Stromal cell of bone marrow (primary cell): ENCODE data around the gene TDRD12.
"Not testable (repeated sequence)": the region's sequence is repeated elsewhere in the genome, so short reads cannot be mapped to it uniquely, and the experiment has no call there.

ENCODE experiments used
- DNase-seq: peaks from one replicate; pipeline ENCODE4 v3.0.0-alpha.2; 2012; ENCODE audit warnings: low read depth

Gene TDRD12

DNA sequence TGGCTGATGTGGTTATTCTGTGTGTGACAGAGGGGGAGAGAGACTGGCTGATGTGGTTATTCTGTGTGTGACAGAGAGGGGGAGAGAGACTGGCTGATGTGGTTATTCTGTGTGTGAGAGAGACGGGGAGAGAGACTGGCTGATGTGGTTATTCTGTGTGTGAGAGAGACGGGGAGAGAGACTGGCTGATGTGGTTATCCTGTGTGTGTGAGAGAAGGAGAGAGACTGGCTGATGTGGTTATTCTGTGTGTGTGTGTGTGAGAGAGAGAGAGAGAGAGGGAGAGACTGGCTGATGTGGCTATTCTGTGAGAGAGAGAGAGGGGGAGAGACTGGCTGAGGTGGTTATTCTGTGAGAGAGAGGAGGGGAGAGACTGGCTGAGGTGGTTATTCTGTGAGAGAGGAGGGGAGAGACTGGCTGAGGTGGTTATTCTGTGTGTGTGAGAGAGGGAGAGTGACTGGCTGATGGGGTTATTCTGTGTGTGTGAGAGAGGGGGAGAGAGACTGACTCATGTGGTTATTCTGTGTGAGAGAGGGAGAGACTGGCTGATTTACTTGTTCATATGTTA, 27.1 kb downstream of the TDRD12 start:
- DNase-seq, result peak; percentile 8

DNA sequence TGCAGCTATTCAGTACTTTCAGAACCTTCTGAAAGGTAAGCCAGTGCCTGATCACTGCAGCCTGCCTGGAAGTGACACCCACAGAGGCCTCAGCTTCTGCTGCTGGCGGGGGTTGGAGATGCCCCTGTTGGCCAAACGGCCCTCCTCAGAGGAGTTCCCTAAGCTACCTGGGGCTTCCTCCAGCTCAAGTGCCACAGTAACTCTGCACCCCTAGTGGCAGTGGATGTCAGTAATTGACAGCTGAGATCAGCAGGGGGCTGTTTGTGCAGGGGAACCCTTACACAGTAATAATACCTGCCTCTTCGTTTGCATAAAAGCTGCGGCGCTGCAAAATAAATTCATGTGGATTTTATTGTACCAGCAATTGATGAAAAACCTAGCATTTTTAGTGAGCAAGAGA, 28.9 kb downstream of the TDRD12 start:
- no peak for DNase-seq

DNA sequence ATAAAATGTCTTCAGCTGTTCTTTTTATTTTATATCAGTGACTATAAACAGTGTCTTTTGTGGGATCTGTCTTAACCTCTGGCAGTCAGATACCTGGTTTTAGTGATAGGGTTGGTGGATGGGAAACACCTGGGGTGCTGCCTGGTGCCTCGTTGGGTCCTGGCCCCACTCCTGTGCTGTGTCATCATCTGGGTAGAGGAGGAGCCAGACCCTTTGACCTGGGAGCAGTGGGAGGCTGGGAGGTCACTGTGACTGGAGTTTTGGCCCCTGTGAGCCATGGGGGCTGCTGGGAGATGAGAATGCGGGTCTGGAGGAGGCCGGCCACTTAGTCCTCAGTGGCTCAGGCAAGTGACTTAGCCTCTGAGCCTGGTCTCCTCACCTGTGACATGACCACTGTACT, 29.4 kb downstream of the TDRD12 start:
- DNase-seq, result no peak

DNA sequence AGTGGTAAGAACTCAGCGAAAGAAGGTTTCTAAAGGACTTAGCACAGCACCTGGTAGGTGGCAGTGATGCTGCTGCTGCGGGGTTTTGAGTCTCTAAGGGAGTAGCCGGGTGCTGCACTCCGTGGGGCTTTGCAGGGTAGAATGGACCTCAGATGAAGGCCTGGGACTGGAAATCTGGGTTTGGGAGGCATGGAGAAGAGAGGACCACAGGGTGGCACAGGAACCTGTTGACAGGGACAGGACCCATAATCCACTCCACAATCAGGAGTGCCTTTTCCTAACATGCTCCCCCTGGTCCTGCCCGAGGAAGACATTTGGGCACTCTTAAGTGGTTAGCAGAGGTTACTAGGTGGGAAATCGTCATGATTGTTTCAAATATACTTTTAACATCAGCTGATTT, 29.8 kb downstream of the TDRD12 start:
- no peak for DNase-seq

DNA sequence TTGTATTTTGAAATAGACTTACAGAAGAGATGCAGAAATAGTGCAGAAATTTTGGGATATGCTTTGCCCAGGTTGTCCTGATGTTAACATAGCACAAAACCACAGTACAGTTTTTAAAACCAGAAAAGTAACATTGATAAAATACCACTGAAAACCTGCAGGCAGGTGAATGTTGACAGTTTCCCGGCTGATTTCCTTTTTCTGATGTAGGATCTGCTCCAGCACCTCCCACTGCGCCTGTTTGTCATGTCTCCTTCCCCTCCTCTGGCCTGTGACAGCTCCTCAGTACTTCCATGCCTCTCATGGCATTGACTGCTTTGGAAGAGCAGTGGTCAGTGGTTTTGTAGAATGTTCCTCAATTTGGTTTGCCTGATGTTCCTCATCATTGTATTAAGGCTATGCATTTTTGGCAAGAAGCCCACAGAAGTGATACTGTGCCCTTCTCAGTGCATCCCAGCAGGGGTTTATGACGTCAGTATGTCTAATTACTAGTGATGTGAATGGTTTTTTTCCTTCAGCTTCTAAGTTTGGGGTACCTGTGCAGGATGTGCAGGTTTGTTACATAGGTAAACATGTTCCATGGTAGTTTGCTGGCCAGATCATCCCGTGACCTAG, 31.0 kb downstream of the TDRD12 start:
- no peak for DNase-seq

DNA sequence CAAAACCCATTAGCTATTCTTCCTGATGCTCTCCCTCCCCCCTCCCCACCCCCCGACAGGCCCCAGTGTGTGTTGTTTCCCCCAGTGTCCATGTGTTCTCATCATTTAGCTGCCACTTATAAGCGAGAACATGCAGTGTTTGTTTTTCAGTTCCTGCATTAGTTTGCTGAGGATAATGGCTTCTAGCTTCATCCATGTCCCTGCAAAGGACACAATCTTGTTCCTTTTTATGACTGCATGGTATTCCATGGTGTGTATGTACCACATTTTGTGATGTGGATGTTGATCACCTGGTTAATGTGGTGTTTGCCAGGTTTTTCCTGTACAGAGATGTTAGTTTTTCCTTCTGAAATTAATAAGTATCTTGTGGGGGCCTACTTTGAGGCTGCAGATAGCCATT, 31.5 kb downstream of the TDRD12 start:
- no peak for DNase-seq

DNA sequence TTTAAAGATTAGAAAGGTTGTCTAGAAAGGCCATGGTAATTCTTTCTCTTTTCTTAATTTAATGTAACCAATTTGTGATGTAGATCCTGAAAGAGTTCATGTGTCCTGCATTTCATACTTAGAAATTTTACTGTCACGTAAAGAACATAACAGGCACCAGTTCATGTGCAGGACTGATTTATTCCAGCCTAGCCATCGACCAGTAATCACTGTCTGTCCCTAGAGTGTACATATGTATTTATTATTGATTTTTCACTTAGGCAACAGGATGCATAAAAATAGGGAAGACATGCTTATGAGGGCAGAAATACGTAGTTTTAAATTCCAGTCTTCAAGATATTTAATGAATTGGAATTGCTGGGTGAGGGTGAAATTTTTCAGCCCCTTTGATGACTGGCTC, 37.6 kb downstream of the TDRD12 start:
- DNase-seq, result no peak

DNA sequence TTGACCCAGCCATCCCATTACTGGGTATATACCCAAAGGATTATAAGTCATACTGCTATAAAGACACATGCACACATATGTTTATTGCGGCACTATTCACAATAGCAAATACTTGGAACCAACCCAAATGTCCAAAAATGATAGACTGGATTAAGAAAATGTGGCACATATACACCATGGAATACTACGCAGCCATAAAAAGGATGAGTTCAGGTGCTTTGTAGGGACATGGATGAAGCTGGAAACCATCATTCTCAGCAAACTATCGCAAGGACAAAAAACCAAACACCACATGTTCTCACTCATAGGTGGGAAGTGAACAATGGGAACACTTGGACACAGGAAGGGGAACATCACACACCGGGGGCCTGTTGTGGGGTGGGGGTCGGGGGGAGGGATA, 45.8 kb downstream of the TDRD12 start:
- DNase-seq, result not testable (repeated sequence)

DNA sequence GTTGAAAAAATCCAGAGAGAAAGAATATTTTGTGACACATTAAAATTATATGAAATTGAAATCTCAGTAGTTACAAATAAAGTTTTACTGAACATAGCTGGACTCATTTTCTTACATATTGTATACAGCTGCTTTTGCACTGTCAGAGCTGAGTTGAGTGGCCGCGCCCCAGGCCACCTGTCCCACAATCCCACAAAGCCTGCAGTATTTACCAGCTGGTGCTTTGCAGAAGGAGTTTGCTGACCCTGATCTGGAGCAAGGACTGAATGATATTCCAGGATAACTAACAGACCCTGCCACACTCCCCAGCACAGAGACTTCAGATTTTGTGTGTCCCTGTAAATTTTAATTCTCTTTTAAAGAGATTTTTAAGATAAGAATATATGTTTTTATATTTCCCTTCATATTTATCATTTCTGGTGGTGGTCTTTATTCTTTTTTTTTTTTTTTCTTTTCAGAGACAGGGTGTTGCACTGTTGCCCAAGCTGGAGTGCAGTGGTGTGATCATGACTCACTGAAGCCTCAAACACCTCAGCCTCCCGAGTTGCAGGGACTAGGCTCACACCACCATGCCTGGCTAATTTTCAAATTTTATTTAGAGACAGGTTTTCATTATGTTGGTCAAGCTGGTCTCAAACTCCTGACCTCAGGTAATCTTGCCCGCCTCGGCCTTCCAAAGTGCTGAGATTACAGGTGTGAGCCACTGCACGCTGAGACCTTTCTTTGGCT, 48.5 kb downstream of the TDRD12 start:
- DNase-seq, result no peak

DNA sequence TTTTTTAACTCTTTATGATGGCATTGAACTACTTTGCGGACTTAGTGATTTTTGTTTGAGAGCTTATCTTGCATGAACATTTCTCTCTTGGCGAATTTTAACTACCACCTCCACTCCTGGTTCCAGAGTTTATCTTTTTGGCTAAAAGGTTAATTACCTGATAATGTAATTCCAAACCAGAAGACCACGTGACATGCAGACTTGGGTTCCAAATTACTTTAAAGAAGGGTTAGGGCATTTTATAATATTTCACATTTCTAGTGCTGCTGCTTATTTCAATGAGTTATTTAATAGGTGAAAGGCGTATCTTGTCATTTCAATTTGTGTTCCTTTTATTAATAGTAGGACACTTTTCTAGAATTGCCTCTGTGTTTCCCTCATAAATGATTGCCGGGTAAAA, 52.0 kb downstream of the TDRD12 start:
- no peak for DNase-seq

DNA sequence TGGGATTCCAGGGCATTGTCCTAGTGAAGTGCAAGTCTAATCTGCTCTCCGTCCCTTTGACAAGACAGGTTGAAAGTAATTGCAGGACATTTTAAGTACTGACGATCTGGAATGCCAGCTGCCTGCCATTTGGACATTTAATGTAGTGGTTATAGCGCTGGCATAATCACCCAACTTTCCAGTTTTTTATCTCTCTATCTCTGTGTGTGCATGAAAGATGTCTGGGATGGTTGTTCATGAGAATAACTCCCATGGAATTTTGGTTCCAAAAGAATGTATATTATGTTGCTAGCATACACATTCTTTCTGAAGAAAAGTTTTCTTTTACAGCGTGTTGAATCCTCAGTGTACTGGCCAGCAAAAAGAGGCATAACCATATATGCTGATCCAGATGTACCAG, 53.6 kb downstream of the TDRD12 start:
- no peak for DNase-seq

DNA sequence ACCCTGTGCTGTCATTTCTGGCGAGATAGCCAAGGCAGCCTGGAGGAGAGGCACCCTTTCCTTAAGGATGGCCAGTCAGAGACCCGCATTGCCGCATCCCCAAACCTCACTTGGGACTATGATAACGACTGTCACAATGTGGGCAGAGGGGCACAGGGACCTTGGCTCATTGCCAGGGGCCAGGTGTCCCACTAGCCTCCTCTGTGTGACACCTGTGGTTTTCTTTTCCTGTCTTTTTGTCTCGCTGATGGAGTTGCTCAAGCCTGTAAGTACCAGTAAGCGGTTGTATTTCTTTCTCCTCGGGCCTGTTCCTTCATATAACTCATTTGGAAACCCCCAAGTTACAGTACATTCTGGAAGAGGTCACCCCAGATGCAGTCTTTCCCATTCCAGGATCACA, 59.5 kb downstream of the TDRD12 start:
- DNase-seq, result no peak

DNA sequence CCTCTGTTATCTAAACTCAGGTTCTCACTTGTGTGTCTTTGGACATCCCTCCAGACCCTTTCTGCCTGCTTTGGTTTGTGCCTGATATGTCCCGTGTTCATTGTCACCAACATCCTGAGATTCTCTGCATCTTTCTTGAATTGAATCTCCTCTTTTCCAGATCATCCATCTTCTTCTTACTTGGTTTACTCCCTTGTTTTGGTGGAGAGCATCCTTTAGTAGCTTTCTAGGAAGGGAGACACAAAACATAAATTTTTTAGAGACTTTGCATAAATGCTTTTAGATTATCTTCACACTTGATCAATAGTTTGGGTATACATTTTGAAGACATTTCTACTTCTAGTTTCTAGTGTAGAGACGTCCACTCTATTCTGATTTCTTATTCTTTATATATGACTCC, 61.7 kb downstream of the TDRD12 start:
- DNase-seq, result no peak

DNA sequence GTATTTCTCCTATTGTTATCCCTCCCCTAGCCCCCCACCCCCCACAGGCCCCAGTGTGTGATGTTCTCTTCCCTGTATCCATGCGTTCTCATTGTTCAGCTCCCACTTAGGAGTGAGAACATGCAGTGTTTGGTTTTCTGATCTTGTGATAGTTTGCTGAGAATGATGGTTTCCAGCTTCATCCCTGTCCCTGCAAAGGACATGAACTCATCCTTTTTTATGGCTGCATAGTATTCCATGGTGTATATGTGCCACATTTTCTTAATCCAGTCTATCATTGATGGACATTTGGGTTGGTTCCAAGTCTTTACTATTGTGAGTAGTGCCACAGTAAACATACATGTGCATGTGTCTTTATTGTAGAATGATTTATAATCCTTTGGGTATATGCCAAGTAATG, 62.5 kb downstream of the TDRD12 start:
- not testable (repeated sequence) for DNase-seq

DNA sequence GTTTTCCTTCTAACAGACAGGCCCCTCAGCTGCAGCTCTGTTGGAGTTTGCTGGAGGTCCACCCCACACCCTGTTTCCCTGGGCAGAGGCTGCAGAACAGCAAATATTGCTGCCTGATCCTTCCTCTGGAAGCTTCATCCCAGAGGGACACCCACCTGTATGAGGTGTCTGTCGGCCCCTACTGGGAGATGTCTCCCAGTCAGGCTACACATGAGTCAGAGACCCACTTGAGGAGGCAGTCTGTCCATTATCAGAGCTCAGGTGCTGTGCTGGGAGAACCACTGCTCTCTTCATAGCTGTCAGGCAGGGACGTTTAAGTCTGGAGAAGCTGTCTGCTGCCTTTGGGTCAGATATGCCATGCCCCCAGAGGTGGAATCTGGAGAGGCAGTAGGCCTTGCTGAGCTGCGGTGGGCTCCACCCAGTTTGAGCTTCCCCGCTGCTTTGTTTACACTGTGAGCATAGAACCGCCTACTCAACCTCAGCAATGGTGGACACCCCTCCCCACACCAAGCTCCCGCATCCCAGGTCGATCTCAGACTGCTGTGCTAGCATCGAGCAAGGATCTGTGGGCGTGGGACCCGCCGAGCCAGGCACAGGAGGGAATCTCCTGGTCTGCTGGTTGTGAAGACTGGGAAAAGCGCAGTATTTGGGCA, 67.7 kb downstream of the TDRD12 start:
- not testable (repeated sequence) for DNase-seq

DNA sequence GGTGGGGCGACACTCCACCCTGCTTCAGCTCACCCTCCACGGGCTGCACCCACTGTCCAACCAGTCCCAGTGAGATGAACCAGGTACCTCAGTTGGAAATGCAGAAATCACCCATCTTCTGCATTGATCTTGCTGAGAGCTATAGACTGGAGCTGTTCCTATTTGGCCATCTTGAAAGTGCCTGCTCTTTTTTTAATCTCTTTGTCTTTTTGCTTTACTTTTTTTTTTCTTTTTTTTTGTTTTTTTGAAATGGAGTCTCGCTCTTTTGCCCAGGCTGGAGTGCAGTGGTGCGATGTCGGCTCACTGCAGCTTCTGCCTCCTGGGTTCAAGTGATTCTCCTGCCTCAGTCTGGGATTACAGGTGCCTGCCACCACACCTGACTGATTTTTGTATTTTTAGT, 68.3 kb downstream of the TDRD12 start:
- not testable (repeated sequence) for DNase-seq

DNA sequence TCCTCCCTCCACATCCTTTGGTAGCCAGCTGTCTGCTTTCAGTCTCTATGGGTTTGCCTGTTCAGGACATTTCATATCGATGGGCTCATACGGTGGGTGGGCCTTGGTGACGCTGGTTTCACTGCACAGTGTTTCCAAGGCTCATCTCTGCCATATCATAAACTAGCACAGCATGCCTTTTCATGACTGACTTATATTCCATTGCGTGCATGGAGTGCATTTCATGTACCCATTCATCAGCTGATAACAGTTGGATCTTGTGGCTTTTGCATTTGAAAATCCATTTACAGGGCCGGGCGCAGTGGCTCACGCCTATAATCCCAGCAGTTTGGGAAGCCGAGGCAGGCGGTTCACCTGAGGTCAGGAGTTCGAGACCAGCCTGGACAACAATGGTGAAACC, 69.9 kb downstream of the TDRD12 start:
- DNase-seq, result no peak

DNA sequence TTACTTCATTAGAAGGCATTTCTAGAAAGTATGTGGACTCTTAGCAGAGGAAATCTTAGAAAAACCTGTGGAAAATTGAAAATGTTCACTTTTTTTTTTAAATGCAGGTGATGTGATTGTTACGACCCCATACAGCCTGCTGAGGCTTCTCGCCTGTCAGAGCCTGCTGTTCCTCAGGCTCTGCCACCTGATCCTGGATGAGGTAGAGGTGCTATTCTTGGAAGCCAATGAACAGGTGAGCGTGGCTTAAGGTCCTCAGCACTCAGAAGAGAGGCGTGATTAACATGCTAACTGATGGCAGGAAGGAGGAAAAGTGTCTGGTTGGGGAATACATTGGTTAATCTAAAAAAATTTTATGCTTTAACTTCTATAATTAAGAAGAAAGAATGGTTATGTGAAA, 78.6 kb downstream of the TDRD12 start:
- DNase-seq, result no peak

DNA sequence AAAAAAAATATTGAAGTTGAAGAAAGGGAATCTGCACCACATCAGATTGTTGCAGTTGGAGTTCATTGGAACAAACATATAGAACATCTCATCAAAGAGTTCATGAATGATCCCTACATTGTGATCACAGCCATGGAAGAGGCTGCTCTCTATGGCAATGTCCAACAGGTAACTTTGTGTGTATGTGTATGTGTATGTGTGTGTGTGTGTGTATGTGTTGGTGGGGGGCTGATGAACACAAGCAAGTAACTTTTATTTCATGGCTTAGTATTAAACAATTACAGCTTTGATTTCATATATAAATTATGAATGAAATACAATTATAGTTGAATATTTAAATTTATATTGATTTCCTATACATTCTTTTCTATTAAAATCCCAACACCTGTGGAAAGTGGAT, 80.6 kb downstream of the TDRD12 start:
- no peak for DNase-seq

DNA sequence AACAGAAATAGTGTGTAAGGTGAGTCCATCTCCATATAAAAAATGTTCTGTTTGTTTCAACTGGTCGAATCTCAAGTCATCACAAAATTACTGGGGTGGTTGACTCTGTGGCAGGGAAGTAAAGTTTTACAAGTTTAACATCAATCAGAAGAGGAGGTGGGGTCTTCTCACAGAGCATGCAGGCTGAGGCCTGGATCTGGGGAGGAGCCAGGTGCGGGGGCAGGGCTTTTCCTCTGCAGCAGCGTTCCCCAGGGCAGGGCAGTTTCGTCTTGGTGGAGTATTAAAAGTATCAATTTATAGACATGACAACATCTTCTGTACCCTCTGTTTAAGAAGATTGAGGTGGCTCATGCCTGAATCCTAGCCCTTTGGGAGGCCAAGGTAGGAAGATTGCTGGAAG, 81.2 kb downstream of the TDRD12 start:
- DNase-seq, result no peak

DNA sequence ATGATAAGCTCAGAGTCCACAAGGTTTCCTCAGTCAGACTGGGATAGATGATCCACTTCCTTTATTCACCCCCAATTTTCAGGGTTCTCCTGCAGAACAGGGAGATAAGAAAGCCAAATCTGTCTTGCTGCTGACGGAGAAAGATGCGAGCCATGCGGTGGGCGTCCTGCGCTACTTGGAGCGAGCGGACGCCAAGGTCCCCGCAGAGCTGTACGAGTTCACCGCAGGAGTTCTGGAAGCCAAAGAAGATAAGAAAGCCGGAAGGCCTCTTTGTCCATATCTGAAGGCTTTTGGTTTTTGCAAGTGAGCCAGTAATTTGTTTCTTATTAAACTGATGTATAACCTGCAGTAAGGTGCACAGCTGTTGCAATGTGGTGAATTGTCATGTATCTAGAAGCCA, 83.3 kb downstream of the TDRD12 start:
- no peak for DNase-seq

DNA sequence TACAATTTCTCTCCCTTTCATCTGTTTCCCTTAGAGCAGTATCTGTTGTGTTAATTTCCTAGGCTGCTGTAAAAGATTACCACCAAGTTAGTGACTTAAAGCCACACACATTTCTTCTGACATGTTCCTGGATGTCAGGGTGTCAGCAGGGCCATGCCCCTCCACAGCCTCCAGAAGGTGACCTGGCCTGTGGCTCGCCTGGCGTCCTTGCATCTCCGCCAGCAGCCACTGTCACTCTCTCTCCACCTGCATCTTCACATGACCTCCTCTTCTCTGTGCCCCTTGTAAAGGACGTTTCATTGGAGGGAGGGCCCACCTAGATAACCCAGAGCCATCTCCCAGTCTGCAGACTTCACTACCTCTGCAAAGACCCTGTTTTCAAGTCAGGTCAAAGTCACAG, 88.7 kb downstream of the TDRD12 start:
- DNase-seq, result no peak

DNA sequence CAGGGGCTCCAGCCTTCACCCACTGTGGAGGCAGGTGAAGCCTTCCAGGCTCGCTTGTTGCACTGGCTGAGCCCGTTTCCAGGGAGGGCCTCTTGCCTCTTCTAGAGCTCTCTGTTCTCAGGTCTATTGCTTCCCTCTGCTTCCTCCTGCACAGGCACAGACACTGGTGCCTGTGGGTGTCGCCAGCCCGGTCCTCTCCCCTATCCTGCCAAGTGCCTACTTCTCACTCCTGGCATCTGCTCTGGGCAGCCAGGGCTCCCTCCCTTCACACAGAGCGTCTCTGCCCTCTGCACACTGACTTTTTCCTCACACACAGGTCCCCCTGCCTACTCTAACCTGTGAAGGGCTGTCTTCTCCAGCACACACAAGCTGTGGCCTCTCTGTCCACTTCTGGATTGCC, 89.7 kb downstream of the TDRD12 start:
- no peak for DNase-seq
